AG20443 (cell line): ENCODE results near the gene IFT122.

Experiments
- DNase-seq: peaks from one replicate; pipeline ENCODE4 v3.0.0; 2012; ENCODE audit warnings: low spot score, mixed read lengths

The IFT122 gene

DNA sequence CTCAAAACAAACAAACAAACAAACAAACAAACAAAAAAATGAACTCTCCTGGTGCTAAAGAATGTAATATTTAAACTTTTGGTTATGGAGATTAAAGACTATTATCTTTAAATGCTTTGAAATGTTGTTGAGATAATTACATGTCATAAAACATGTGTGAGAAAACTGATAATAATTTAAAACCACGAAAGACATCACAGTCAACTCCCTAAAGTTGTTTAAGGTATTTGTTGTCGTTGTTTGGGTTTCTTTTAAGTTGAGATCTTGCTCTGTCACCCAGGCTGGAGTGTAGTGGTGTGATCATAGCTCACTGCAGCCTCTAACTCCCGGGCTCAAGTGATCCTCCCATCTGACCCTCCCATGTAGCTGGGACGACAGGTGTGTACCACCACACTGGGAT is 23.6 kb upstream of the IFT122 start:
- no peak for DNase-seq

DNA sequence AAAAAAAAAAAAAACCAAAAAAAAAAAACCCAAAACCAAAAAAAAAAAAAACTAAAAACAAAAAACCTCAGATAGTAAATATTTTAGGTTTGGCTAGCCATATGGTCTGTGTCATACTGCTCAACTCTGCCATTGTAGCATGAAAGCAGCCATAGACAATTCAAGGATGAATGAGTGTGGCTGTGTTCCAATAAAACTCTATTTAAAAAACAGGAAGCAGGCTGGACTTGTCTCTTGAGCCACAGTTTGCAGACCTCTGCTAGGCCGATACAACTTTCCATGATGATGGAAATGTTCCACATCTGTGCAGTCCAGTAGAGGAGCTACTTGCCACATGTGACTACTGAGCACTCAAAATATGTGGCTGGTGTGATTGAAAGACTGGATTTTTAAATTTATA is 22.7 kb upstream of the IFT122 start:
- DNase-seq = no peak

DNA sequence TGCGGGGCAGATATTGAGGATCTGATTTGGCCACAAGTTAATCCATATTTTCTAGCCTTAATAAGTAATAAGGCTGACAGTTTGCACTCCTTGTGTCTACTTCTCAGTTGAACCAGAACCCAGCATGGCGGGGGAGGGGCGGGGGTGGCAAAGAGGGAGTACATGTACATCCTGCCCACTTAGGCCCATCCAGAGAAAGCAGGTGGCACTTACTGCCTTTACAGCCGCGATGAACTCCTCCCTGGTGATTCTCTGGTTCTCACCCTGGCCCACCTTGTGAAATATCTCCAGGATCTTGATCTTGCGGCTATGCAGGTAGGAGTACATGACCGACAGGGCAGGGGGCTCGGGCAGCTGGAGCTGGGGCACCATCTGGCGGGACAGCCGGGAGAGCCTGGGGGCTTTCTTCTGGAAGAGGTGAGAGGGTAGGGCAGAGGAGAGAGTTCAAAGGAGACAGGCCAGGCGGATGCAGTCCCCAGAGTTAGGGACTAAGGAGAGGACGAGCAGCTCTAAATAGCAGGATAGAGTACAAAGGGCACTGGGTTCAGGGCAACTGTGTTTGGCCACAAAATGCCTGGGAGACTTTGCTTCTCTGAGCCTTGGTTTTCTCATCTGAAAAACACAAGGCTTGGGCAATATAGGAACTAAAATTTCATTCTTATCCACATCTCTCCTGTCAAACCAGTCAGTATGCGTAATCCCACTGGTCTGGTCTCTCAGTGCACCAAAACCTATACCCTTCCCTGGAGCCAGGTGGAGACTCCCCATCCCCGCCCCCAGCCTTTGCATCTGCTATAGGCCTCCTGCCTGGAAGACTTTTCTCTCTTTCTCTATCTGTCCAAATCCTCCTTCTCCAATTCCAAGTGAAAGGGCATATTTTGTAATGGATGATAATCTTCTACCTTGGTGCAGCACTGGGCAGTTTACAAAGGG is 21.7 kb upstream of the IFT122 start:
- DNase-seq = no peak

DNA sequence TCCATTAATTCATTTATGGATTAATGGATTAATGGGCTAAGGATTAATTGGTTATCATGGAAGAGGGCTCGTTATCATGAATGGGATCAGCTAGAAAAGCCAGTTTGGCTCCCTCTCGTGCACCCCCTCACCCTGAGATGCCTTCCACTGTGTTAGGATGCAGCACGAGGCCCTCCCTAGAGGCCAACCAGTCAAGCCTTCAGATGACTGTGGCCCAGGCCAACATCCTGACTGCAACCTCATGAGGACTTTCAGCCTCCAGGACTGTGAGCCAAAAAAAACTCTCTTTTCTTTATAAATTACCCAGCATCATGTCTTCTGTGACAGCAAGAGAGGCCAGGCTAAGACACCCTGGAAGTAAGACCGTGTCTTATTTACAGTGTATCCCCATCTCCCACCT is 20.5 kb upstream of the IFT122 start:
- DNase-seq = no peak

DNA sequence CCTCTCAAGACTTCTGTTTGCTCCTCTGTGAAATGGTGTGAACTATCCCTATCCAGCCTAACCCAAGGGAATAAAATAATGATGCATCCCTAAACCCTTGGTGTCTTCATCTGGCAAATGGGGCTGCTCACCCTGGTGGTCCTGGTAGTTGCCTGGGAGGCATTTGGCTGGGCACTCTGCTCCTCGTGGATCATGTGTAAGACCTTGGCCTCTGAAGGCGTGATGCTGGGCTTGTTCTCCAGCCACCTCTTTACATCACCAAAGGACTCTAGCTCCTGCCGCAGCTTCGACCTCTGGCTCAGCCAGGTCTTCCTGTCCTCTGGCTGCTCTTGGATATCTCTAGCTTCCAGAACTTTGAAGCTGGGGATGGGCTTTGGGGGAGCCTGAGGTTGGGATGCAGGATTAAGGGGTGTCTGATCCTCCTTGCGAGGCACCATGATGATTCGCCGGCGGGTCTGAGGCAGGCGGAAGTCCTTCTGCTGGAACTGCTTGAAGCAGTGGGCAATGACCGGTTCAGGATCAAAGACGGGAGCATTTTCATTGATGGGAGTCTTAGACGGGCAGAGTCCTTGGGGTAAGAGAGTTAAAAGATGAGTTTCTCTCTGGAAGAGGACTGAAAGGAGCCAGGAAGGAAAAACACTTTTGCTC is 18.7 kb upstream of the IFT122 start:
- DNase-seq = no peak

DNA sequence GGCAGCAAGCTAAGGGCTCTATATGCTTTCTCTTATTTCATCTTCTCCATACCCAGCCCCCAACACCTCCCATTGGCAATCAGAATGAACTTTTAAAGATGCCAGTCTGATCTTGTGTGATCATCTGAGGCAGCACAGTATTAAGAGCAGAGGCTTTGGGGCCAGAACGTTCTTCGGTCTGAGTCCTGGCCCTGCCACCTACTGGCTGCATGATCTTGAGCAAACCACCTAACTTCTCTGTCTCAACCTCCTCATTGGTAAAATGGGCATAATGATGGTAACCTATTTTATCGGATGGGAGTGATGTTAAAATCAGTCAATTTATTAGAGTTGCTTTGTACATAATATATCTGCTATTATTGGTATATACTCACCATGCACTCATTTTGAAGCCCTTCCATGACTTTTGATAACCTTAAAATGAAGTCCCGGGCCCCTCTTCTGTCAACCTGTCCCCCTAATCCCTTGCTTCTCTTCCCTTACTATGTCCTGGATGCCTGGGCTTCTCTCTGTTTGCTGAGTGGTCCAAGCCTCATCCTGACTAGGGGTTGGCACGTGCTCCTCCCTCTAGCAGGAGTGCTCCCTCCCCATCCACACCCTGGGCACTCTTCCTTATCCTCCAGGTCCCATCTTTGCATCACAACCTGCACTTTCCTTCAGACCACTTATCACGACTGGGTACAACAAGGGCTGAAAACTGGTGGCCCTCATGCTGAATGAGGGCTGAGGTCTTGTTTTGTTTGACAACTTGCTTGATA is 17.9 kb upstream of the IFT122 start:
- no peak for DNase-seq

DNA sequence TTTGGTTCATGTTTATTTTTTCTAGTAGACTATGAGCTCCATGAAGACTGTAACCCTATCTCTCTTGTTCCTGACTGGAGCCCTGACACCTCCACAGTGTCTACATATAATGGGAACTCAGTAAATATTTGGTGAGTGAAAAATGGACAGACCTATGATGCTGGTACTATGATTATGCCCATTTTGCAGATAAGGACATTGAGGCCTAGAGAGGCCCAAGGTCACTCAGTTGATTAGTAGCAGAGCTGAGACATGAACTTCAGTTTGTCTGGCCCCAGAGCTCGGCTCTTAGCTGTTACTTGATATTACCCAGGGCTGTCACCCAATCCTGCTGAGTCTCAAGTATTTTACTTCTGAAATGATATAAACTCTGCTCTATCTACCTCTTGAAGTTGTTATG is 17.1 kb upstream of the IFT122 start:
- no peak for DNase-seq

DNA sequence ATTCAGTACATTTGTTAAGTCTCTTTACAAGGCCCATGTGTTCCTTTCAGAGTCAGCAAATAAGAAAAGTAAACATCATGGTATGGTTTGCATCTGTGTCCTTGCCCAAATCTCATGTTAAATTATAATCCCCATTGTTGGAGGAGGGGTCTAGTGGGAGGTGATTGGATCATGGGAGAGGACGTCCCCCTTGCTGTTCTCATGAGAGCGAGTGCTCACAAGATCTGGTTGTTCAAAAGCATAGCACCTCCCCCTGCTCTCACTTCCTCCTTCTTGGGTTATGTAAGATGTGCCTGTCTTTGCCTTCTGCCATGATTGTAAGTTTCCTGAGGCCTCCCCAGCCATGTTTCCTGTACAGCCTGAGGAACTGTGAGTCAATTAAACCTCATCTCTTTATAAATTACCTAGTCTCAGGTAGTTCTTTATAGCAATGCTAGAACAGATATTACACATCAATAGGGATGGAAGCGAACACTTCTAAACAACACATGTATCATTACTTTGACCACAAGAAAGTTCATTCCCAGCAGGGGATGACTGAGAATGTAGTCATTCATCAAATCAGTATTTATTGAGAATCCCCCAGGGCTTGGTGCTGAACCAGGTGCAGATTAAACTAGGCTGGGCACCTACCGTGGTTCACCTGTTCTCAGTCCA is 15.7 kb upstream of the IFT122 start:
- no peak for DNase-seq

DNA sequence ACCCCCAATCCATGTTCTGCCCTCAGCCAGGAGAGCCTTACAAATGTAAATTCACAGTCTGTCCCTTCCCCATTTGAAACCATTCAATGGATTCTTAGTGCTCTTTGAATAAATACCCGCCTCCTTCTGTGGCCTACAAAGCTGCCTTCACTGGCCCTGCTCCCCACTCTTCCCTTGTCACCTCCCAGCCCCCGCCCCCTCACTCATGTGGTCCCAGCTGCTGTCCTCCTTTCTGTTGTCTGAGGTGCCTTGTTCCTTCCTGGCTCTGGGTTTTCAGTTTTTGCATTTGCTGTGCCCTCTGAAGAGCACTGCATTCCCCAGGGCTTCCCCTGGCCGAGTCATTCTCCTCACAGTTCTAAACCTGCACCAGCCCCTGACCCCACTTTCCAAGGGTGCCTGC is 14.8 kb upstream of the IFT122 start:
- DNase-seq = no peak

DNA sequence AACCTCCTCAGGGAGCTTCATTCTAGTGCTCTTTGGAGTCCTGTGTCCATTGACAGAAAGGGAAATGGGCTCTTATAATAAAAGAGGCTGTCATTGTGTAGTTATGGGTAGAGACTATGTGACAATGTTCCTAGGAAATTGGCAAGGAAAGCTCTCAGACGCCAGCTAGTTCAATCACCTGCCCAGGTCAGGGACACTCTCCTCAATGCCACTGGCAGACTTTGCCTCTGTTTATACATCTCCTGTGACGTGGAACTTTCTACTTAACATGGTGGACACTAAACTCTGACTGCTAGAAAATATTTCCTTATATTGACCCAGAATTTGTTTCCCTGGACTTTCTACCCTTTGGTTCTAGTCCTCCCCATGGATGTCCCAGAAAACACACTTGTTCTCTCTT is 14.4 kb upstream of the IFT122 start:
- no peak for DNase-seq

DNA sequence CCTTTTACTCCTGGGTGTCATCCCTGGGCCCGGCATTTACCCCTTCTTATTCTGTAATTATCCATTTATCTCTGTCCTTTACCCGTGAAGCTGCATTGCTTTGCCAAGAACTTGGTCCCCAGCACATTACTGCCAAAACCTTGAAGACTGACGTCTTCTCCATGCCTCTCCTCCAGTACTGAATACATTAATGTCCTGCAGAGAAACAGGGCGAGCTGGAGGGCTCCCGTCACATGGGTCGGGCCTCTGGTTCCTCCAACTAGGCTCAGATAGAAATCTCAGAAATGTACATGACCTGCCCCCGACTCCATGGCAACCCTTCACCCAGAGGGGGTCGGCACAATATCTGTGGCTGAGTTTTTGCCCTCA is 12.0 kb upstream of the IFT122 start:
- no peak for DNase-seq

DNA sequence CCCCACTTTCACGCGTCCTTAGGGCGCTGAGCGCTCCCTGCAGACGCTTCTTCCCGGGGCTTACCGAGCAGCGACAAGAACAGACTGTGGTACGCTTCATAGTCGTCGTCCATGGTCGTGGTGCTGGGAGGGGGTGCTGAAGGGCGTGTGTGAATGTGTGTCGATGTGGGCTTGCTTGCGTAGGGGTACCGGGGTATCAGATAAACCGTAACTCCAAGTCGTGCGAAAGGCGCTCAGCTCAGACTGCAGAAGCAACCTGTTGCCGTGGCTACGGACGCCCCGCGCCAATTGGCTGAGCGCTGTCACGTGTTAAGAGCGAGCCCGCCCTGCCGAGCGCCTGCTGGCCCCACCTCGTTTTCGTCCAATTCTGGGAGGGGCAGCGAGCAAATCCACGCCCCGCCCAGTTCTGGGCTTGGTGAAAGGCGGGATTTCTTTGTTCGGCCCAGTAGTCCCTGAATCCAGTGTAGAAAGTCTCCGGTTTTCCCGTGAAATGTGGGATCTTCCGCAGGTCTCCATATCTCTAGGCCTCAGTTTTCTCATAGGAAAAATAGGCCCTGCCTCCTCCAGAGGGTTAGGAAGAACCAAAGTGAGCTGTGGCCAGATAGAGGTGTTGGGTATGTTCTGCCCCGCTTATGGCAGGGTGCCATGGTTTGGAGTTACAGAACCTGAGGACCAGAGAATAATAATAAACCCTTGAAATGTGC is 11.5 kb upstream of the IFT122 start, which contains the start of gene EFCAB12:
EFCAB12 (minus strand) TSS at position 261 of the 704 bp plus-strand sequence; CDS start at position 113, 148 bp downstream.
- DNase-seq = peak; percentile 98

DNA sequence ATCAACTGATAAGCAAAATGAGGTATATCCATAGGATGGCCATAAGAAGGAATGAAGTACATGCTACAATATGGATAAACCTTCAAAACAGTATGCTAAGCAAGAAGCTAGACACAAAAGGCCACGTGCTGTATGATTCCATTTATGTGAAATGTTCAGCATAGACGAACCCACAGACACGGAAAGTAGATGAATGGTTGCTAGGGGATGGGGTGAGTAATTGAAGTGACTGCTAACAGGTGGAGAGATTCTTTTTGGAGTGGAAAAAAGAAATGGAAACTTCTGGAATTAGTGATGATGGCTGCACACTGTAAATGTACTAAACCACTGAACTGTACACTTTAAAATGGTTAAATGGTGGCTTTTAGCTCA is 11.0 kb upstream of the IFT122 start:
- DNase-seq = no peak

DNA sequence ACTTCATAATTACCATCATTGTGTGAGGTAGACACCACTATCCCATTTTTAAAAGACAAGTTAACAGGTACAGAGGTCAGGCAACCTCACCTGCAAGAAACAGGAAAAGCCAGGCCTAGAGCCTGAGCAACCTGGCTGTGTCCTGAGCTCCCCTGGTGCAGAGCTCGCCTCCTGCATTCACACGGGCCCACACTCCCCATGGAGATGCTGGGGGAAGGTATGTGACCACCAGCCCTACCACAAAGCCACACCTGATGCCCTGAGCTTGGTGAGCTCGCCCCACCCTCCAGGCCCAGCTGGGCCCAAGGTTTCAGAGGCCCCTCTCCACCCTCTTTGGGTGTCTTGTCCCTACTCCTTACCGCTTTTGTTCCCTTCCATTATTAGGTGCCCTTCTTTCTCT is 10.4 kb upstream of the IFT122 start:
- no peak for DNase-seq

DNA sequence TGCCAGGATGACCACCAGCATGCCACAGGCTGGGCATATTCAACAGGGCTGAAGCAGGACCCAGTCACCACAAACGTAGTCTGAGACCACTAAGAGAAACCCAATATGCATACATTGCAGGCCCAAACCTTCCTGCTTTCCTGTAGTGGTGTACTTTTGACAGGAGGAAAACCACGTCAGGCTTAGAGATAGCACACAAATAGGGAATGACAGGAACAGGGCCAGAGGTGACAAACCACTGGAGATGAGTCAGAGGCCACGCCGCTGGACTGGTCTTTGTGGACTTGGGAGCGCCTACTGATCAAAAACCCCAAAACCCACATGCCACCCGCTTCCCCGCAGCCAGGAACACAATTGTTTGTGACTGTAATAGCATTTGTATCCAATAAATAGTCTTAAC is 8.0 kb upstream of the IFT122 start:
- no peak for DNase-seq

DNA sequence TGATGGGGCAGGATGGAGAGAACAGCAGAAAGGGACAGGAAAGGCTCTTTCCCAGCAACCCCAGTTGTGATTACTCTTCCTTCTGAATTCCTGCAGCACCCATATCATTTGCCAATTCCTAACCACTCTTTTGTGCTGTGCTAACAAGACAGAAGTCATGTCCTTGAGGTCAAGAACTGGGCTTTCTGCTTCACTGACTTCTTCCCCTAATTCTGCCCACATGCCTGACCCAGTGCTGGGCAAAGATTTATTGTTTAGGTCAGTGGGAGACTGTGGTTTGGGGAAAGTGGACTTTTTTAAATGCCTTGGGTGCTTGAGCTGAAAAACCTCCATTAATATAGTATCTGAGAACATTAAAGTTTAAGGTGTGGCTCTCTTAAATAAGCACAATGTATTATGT is 7.4 kb upstream of the IFT122 start:
- no peak for DNase-seq

DNA sequence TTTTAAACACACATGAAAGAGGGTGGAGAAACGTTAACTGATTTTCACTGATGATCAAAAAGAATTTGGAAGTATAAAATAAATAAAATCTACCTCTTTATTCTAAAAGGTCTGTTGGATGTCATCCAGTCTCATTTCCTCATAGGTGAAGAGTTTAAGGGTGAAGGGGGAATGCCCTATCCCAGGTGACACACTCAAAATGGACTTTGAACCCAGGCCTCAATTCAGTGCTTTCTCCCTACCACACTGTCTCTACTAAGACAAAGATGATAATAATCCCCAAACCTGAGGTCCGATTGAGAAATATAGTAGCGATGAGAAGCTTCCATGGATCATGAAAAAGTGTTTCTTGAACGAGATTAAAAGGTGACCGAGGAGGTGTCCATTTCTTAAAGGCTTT is 6.5 kb upstream of the IFT122 start:
- no peak for DNase-seq

DNA sequence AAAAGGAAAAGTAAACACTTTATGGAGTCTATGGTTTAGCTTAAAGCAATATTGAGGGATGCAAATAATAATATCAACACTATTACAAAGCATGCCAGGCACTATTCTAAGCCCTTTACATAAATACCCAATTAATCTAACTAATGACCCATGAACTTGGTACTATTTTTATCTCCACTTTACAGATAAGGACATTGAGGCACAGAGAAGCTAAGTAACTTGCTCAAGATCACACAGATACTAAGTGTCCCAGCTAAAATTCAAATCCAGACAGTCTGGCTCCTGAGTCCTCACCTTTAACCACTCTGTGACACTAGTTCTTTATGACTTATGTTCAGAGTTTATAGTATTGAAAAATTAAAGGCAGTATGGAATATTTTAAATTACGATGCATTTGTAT is 5.9 kb upstream of the IFT122 start:
- DNase-seq = no peak

DNA sequence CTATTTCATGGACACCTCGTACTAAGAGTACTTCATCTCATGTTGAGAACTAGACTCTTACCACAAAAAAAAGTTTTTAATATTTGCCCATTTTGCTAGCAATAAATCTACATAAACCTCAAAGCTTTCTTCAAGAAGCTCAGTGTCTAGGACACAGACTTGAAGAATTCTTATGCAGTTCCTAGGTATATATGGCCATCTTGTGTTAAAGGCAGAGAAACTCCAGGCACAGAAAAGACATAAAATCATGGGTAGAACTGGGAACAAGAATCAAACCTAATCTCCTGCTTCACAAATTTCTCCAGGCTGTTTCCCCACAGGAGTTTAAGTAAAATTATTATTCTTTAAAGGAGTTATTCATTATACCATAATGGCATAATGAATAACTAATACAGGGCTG is 4.7 kb upstream of the IFT122 start:
- DNase-seq = no peak

DNA sequence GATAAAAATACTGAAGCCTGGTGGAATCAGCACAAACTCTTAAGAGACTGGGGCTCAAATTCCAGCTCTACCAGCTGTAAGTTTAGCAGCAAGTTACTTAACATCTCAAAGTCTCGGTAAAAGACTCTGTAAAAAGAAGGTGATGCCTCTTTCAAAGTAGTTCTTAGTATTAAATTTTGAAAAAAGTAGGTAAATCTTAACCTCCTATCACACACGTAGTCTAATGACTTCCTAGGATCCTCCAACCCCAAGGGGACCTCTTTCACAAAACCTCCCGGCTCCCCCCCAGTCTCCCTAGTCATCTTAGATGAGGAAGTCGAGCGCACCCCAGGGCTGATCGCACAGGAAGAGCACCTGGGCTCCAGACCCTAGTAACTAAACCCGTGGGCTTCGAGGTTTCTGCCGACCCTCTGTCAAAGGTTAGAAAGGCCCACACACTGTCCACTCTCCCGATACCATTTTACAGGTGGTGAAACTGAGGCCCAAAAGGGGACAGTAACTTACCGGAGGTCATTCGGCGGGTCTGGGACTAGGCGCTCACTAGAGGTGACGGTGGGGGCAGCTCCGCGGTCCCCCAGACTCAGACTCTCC is 703 bp upstream of the IFT122 start:
- peak; percentile 19 for DNase-seq

DNA sequence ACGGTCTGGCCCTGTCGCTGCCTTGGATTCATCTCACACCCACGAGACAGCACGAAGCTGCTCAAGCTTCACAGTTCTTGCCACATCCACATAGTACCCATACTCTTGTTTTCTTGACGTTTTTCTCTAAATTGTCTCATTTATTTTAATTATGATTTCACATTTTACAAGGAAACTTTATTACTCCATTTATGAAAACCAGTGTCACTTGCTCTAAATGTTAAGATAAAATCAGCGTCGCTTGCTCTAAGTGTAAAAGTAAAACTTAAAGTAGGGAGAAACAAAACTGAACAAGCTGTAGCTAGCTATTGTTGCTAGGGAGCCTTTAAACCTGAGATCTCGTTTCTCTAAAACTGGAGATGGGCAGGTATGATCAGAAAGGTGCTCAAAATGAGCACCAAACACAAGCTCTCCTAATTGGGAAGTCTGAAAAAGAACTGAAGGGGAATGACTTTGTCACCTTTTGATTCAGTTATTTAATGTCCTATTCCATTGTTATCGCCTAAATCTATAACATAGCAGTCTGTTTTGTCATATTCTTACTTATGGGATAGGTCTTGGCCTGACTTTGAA is 680 bp downstream of the IFT122 start:
- no peak for DNase-seq
